ENCODE results near the gene FAM234B.
"Not testable (repeated sequence)": the region's sequence is repeated elsewhere in the genome, so short reads cannot be mapped to it uniquely, and the experiment has no call there.

FAM234B gene

DNA sequence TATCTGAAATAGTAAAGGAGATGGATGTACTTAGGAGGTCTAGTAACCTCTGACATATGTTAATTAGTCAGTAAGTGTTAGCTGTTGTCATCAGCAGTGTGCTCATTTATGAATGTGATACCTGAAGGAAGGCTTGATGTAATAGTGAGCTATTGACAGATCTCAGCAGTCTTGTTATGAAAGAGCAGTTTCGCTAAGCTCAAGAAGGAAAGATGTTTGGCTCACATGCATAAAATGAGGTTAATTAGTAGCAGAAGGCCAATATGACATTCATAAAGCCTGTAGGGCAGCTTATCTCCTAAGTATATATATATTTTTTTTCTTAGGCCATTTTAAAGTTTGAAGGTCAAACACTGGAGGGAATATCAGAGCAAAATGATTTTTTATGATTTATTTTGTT lies 2.8 kb downstream of the FAM234B start:
- Histone ChIP-seq H3K27me3 (no peaks in the 10 kb centered on the region), H3K36me3 (no peaks in the 10 kb centered on the region), H3K9me3 (no peaks in the 10 kb centered on the region), H3K4me1 (peaks cover 0 to 15% (median 2%) of the 10 kb centered on the region in 4 donors), H3K27ac (no peak overlapping the region), H3K4me3 (no peak overlapping the region)
- intact Hi-C loops (cut with DNase I; ENCODE audit: low total_unique reads): no loop called here
- TF ChIP-seq, protein P1, sequence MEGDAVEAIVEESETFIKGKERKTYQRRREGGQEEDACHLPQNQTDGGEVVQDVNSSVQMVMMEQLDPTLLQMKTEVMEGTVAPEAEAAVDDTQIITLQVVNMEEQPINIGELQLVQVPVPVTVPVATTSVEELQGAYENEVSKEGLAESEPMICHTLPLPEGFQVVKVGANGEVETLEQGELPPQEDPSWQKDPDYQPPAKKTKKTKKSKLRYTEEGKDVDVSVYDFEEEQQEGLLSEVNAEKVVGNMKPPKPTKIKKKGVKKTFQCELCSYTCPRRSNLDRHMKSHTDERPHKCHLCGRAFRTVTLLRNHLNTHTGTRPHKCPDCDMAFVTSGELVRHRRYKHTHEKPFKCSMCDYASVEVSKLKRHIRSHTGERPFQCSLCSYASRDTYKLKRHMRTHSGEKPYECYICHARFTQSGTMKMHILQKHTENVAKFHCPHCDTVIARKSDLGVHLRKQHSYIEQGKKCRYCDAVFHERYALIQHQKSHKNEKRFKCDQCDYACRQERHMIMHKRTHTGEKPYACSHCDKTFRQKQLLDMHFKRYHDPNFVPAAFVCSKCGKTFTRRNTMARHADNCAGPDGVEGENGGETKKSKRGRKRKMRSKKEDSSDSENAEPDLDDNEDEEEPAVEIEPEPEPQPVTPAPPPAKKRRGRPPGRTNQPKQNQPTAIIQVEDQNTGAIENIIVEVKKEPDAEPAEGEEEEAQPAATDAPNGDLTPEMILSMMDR (IDR thresholded peaks at IDR 0.05): no peak
- no peak for DNase-seq

- Histone ChIP-seq H3K4me3 (no peak overlapping the region), H3K9me3 (peaks cover 0 to 3% (median 0%) of the 10 kb centered on the region in 3 donors), H3K36me3 (no peaks in the 10 kb centered on the region), H3K4me1 (peaks cover 0 to 8% (median 0%) of the 10 kb centered on the region in 4 donors), H3K27me3 (no peaks in the 10 kb centered on the region), H3K27ac (no peak overlapping the region)
- TF ChIP-seq, protein P1 (IDR thresholded peaks at IDR 0.05): no peak
- DNase-seq: no peak
- intact Hi-C loops (cut with DNase I; ENCODE audit: low total_unique reads): no loop called here
Observed at GRCh38 chr12:13049816-13050215, 5.6 kb downstream of the FAM234B start.

- no peak for DNase-seq
- Histone ChIP-seq H3K27me3 (no peaks in the 10 kb centered on the region), H3K27ac (no peak overlapping the region), H3K36me3 (peaks cover 0 to 7% (median 0%) of the 10 kb centered on the region in 3 donors), H3K4me1 (no peaks in the 10 kb centered on the region), H3K9me3 (peaks cover 0 to 3% (median 0%) of the 10 kb centered on the region in 3 donors), H3K4me3 (no peak overlapping the region)
- TF ChIP-seq, protein P1 (IDR thresholded peaks at IDR 0.05): no peak
- intact Hi-C loops (cut with DNase I; ENCODE audit: low total_unique reads): no loop called here
Observed at GRCh38 chr12:13052421-13052820, 8.2 kb downstream of the FAM234B start.

DNA sequence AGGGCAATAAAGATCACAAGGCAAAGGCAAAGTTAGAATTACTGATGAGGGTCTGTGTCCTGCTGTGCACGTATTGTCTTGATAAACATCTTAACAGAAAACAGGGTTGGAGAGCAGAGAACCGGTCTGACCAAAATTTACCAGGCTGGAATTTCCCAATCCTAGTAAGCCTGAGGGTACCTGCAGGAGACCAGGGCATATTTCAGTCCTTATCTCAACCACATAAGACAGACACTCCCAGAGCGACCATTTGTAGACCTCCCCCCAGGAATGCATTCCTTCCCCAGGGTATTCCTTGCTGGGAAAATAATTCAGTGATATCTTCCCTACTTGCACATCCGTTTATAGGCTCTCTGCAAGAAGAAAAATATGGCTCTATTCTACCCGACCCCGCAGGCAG lies 9.4 kb downstream of the FAM234B start:
- DNase-seq; H3K27me3 ChIP-seq; H3K36me3 ChIP-seq; H3K4me1 ChIP-seq; H3K27ac ChIP-seq; H3K4me3 ChIP-seq; intact Hi-C loops (cut with DNase I; ENCODE audit: low total_unique reads); H3K9me3 ChIP-seq: not testable (repeated sequence)

GRCh38 chr12:13060581-13060980 lies 16.4 kb downstream of the FAM234B start:
- no peak for DNase-seq
- Histone ChIP-seq H3K4me3 (no peak overlapping the region), H3K36me3 (peaks cover 17 to 37% (median 27%) of the 10 kb centered on the region in 3 donors), H3K9me3 (no peaks in the 10 kb centered on the region), H3K27me3 (no peaks in the 10 kb centered on the region), H3K4me1 (no peaks in the 10 kb centered on the region), H3K27ac (no peak overlapping the region)
- TF ChIP-seq, protein P1 (IDR thresholded peaks at IDR 0.05): no peak
- intact Hi-C loops (cut with DNase I; ENCODE audit: low total_unique reads): no loop called here

DNA sequence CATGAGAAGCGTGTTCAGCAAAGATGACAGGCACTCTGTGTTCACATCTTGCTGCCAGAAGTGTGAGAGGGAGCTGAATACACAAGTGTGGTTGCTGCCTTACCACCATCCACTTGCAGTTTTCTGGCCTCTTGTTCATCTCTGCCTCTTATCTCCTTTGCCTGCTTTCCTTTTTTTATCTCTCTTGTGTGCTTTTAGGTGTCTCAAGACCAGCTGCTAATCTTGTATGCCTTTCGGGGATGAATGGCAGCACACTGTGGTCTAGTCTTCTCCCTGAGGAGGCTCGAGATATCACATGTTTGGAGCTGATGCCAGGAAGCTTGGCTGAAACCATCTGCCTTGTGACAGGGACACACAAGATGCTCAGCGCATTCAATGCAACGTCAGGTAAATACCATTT lies 17.2 kb downstream of the FAM234B start:
- H3K4me3 ChIP-seq: no peak overlapping the region
- DNase-seq: no peak
- no peaks in the 10 kb centered on the region for H3K9me3 ChIP-seq
- H3K36me3 ChIP-seq: peaks cover 17 to 37% (median 21%) of the 10 kb centered on the region in 3 donors
- intact Hi-C loops (cut with DNase I; ENCODE audit: low total_unique reads): no loop called here
- TF ChIP-seq, protein P1 (IDR thresholded peaks at IDR 0.05): no peak
- H3K4me1 ChIP-seq: no peaks in the 10 kb centered on the region
- H3K27me3 ChIP-seq: no peaks in the 10 kb centered on the region
- H3K27ac ChIP-seq: no peak overlapping the region
